Cardiac fibroblast (primary cell): ENCODE results near the gene ERI2.

Experiments
- DNase-seq, 2 donors: peaks; one replicate each; pipeline versions ENCODE4 v3.0.0 to v3.0.0-alpha.2; 2010; ENCODE audit warnings: low read depth in 2 of 2
- H3K4me3 ChIP-seq, 2 donors: replicated peaks in 1 of 2; 1 replicate in 1 of 2; 2 replicates in 1 of 2; pipeline ENCODE4 v1.5.1; 2011; ENCODE audit warnings: low read depth in 2 of 2, low read length in 2 of 2, mild to moderate bottlenecking in 2 of 2, moderate library complexity in 1 of 2
- CTCF ChIP-seq: IDR thresholded peaks from one replicate; pipeline ENCODE4 v1.5.1; 2011; ENCODE audit warnings: low read depth, mild to moderate bottlenecking, low read length, inconsistent platforms

The ERI2 gene

DNA sequence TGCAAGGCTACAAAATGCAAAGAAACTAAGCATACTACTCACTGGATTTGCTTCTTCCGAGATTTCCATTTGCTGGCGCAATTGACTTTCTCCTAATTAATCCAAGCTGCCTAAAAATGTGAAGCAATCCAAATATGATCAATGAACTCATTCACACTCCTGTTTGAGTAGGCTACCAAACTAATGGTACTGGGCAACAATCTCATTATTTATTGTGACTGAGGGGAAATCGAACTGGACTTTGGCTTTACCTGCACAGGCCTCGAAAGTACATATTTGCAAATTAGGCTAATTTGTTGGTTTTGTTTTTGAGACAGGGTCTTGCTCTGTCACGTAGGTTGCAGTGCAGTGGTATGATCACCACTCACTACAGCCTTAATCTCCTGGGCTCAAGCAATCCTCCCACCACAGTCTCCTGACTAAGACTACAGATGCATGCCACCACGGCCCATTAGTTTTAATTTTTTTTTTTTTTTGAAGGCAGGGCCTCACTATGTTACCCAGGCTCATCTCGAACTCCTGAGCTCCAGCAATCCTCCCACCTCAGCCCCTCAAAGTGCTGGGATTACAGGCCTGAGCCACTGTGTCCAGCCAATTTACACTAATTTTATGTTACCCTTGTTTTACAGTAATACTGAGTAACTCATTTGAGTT is 2.6 kb downstream of the ERI2 start:
- H3K4me3 ChIP-seq: no peak overlapping the region
- no peak for TF ChIP-seq CTCF
- DNase-seq: no peak

DNA sequence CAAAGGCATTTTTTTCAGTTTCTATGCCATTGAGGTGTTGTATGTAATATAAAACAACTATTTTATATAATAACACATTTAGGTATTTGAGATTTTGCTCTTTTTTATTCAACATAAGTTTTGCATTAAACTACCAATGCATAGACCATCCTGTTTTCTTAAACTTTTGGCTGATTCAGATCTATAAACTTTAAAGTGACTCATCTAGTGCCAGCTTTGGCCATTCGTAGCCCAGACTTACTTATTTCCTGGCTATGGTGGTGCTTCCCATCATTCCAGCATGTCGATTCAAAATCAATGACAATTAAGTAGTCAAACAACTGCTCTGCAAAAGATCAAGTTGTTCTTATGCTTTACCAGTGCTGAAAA is 3.1 kb downstream of the ERI2 start:
- DNase-seq: no peak
- TF ChIP-seq CTCF: no peak
- H3K4me3 ChIP-seq: no peak overlapping the region

DNA sequence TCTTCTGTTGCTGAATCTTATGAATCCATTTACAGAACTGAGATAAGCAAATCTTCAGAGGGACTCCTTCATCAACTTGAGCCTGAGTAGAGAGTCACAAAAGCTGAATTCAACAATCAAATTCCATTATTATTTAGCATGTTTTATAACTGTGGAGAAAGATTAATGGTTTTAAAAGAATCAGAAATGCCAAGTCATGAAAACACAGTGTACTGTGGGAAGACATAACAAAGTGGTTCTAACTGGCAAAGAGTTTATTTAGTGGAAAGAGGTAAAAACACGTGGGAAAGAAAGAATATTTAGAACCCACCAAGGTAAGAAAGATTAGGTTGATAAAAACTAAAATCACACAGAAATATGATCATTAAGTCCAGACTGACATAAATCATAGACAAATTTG is 5.0 kb downstream of the ERI2 start:
- no peak overlapping the region for H3K4me3 ChIP-seq
- no peak for DNase-seq
- no peak for TF ChIP-seq CTCF

DNA sequence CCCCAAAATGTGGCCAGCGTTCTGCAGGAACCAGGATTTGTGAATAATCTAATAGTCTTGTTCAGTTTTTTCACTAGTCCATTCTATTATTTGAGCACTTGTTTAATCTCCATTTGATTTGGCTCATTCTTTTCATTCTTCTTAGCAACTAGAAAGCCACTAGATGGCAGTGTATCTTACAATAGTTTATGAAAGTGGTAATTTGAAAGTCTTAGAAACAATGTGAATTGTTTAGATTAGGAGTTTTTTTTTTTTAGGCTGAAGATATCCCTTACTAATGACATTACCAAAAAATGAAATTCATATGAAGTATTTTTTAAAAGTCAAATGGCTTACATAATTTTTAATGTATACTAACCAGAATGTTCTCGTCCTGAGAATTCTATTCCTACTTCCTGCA is 6.7 kb downstream of the ERI2 start:
- TF ChIP-seq CTCF: peak; percentile 44

DNA sequence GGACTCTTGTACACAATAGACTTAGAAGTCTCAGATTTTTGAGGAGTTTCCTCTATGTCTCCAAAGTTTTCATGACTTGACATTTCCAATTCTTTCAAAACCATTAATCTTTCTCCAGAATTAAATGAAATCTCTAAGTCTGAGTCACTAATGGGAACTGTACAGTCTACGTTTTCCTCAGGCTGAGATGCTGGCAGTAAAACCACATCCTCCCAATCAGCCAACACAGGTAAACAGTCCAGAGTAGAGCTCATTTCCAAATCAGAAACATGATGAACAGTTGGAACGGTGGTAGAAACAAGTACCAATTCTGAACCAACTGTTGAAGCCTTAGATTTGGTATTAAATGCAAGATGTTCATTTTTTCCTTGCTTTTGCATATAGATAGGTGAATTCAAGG is 7.9 kb downstream of the ERI2 start:
- no peak for TF ChIP-seq CTCF
- no peak overlapping the region for H3K4me3 ChIP-seq
- DNase-seq: no peak

More for the DNA sequence above, 6.7 kb downstream of the ERI2 start:
- DNase-seq: peak; percentile 44 to 67
- no peak overlapping the region for H3K4me3 ChIP-seq

DNA sequence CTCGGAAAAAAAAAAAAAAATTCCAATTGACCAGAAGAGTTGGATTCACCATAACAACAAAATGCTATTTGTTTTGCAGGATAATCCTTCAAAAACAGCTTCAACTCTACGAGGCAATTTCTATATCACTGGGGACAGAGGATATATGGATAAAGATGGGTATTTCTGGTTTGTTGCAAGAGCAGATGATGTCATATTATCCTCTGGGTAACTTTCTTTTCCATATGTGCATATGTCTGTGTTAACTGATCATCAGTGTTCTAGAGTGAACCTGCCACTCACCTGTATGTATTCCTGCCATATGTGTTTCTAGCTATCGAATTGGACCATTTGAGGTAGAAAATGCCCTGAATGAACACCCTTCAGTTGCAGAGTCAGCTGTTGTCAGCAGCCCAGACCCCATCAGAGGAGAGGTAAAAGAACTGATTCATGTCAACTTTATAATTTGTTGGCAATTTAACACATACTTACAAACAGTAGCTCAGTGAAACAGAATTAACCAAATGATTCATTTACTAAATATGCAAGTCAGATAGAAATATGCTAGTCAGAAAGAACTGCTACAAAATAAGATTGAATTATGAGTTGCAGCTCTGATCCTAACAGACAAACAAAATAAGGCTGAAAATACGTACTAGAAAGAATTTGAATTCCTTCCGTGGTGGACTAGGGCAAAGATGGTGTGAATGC is 14.2 kb downstream of the ERI2 start:
- no peak for TF ChIP-seq CTCF
- H3K4me3 ChIP-seq: no peak overlapping the region
- DNase-seq: peak; percentile 1 to 15

- no peak for TF ChIP-seq CTCF
- no peak for DNase-seq
- H3K4me3 ChIP-seq: no peak overlapping the region
These were observed 17.1 kb downstream of the ERI2 start for GRCh38 chr16:20789130-20789529.
